ENCODE results near the gene PLXNB2.

The PLXNB2 gene, protein sequence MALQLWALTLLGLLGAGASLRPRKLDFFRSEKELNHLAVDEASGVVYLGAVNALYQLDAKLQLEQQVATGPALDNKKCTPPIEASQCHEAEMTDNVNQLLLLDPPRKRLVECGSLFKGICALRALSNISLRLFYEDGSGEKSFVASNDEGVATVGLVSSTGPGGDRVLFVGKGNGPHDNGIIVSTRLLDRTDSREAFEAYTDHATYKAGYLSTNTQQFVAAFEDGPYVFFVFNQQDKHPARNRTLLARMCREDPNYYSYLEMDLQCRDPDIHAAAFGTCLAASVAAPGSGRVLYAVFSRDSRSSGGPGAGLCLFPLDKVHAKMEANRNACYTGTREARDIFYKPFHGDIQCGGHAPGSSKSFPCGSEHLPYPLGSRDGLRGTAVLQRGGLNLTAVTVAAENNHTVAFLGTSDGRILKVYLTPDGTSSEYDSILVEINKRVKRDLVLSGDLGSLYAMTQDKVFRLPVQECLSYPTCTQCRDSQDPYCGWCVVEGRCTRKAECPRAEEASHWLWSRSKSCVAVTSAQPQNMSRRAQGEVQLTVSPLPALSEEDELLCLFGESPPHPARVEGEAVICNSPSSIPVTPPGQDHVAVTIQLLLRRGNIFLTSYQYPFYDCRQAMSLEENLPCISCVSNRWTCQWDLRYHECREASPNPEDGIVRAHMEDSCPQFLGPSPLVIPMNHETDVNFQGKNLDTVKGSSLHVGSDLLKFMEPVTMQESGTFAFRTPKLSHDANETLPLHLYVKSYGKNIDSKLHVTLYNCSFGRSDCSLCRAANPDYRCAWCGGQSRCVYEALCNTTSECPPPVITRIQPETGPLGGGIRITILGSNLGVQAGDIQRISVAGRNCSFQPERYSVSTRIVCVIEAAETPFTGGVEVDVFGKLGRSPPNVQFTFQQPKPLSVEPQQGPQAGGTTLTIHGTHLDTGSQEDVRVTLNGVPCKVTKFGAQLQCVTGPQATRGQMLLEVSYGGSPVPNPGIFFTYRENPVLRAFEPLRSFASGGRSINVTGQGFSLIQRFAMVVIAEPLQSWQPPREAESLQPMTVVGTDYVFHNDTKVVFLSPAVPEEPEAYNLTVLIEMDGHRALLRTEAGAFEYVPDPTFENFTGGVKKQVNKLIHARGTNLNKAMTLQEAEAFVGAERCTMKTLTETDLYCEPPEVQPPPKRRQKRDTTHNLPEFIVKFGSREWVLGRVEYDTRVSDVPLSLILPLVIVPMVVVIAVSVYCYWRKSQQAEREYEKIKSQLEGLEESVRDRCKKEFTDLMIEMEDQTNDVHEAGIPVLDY (N-terminal part only)

DNA sequence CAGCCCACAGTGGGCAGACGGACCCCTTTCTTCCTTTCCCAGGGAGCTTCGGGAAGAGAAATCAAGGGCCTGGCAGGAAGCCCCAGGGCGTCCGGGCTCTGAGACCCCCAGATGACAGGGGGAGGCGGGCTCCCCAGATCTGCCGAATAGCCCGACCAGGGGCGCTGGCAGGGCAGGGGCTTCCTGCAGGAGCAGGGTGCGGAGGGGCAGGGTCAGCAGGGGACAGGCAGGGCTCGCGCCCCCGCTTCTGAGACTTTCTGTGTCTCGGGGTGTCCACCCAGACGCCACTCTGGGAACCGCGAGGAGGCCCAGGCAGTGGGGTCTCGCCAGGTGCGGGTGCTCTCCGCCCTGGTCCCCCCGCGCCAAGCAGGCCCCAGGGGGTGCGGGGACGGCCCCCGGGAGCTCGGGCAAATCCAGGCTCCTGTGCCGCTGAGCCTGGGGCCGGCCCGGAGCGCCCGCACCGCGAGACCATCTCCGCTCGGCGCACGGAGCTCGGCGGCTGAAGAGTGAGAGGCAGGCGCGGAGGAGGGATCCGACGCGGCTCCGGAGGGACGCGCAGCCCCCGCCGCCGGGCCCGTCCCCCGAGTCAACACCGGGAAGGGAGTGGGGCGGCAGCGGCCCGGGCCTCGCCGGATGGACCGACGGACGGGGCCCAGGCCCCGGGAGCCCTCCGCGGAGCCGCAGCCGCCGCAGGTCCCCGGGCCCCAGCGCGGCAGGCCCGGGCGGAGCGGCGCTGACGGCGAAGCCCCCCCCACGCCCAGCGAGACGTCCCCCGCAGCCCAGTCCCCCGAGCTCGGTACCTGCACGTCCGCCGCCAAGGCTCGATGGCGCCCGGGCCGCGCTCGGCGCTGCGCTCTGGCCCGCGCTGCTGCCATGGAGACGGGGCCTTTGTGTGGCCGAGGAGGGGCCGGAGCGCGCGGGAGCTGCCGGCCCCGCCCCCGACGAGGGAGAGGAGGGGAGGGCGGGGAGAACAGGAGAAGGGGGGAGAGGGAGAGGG, at the start of gene PLXNB2:
TSS of gene PLXNB2 (minus strand) at position 894 of the 997 bp plus-strand sequence. CDS start 17,062 bp downstream, outside the sequence.
- Mint-ChIP-seq H3K27me3 (ENCODE audit: low read depth) (peaks cover 16% of the 10 kb centered on the region), H3K9me3 (no peaks in the 10 kb centered on the region), H3K36me3 (ENCODE audit: low read depth) (no peaks in the 10 kb centered on the region), H3K4me3 (peak within 1 kb of the TSS; percentile 70), H3K4me1 (ENCODE audit: low read depth) (peaks cover 9% of the 10 kb centered on the region), H3K27ac (no peak within 1 kb of the TSS)

DNA sequence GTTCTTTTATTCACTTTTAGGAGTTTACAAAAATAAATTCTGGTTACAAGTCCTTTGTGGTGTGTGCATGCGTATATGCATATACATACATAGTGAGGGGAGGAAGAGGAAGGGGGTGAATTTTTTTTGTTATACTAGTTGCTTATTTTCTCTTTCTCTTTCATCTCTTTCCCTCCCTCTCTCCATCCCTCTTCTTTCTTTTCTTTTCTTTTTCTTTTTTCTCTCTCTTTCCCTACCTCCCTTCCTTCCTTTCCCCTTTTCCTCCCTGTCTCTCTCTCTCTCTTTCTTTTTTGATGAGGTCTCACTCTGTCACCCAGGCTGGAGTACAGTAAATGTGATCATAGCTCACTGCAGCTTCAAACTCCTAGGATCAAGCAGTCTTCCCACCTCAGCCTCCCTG, 49.8 kb upstream of the PLXNB2 start:
- Mint-ChIP-seq H3K27ac (peak overlapping the region; percentile 32), H3K27me3 (ENCODE audit: low read depth) (no peaks in the 10 kb centered on the region), H3K36me3 (ENCODE audit: low read depth) (peaks cover 19% of the 10 kb centered on the region), H3K9me3 (no peaks in the 10 kb centered on the region), H3K4me3 (no peak overlapping the region), H3K4me1 (ENCODE audit: low read depth) (peaks cover 25% of the 10 kb centered on the region)

DNA sequence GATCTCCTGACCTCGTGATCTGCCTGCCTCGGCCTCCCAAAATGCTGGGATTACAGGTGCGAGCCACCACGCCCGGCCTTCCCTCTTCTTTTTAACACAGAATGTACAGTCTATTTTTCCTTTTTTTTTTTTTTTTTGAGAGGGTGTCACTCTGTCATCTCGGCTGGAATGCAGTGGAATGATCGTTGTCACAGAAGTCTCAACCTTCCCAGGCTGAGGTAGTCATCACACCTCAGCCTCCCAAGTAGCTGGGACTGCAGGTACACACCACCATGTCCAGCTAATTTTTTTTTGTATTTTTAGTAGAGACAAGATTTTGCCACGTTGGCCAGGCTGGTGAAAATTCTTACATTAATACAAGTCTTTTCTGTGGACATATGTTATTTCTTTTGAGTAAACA, 48.7 kb upstream of the PLXNB2 start:
- Mint-ChIP-seq H3K4me3 (no peak overlapping the region), H3K27ac (no peak overlapping the region), H3K36me3 (ENCODE audit: low read depth) (peaks cover 15% of the 10 kb centered on the region)

DNA sequence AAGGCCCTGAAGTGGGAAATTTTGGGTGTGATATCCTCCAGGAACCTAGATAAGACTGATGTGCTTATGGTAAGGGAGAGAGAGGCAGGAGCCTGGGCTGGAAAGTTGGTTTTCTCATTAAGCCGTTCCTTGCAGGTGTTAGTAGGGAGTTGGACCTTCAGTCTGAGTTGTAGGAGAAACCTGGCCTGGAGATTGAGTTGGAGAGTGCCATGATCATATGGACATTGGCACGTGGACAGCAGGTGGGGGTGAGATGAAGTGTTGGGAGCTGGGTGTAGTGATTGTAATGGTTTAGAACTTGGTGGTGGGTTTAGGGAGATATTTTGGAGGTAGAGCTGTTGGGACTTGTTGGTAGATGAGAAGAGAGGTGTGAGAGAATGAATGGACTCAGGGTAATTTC, 40.6 kb upstream of the PLXNB2 start:
- no peaks in the 10 kb centered on the region for H3K9me3 Mint-ChIP-seq
- no peaks in the 10 kb centered on the region for H3K27me3 Mint-ChIP-seq (ENCODE audit: low read depth)
- H3K4me3 Mint-ChIP-seq: no peak overlapping the region
- no peak overlapping the region for H3K27ac Mint-ChIP-seq
- H3K4me1 Mint-ChIP-seq (ENCODE audit: low read depth): peaks cover under 1% of the 10 kb centered on the region
- H3K36me3 Mint-ChIP-seq (ENCODE audit: low read depth): peaks cover 1% of the 10 kb centered on the region

More for the DNA sequence above, 48.7 kb upstream of the PLXNB2 start:
- no peaks in the 10 kb centered on the region for H3K27me3 Mint-ChIP-seq (ENCODE audit: low read depth)
- peaks cover 20% of the 10 kb centered on the region for H3K4me1 Mint-ChIP-seq (ENCODE audit: low read depth)
- no peaks in the 10 kb centered on the region for H3K9me3 Mint-ChIP-seq

DNA sequence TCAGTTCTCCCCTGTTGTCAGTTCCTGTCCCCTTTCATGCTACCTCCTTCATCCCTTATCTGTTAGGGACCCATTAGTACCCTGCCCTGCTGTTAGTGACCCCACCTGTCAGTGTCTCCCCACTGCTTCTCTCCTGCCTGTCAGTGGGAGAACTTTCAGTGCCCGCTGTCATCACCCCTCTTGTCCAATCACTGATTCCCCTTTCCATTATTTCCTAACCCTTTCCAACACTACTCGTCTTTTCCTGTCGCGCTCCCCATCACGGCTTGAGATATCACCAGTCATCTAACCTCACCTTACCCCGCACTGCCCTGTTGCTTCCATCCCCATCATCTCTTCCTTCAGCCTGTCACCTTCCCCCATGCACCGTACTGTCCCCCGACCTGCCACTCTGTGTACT, 39.7 kb upstream of the PLXNB2 start:
- no peak overlapping the region for H3K4me3 Mint-ChIP-seq
- H3K27ac Mint-ChIP-seq: no peak overlapping the region
- H3K4me1 Mint-ChIP-seq (ENCODE audit: low read depth): no peaks in the 10 kb centered on the region
- H3K27me3 Mint-ChIP-seq (ENCODE audit: low read depth): no peaks in the 10 kb centered on the region
- no peaks in the 10 kb centered on the region for H3K9me3 Mint-ChIP-seq
- H3K36me3 Mint-ChIP-seq (ENCODE audit: low read depth): no peaks in the 10 kb centered on the region

DNA sequence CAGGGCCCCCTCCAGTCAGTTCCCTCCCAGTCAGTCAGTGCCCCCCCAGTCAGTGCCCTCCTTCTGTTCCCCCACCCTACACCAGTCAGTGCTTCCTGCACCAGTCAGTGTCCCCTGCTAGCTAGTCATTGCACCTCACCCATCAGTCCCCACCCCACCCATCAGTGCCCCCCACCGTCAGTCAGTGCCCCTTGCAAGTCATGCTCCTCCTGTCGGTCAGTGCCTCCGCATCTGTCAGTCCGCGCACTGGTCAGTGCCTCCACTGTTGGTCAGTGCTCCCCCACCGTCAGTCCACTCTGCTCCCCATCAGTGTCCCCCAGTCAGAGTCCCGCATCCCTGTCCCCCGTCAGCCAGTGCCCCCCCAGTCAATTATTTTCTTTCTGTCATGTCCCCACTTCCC, 39.0 kb upstream of the PLXNB2 start:
- Mint-ChIP-seq H3K36me3 (ENCODE audit: low read depth) (no peaks in the 10 kb centered on the region), H3K9me3 (no peaks in the 10 kb centered on the region), H3K27me3 (ENCODE audit: low read depth) (no peaks in the 10 kb centered on the region), H3K4me1 (ENCODE audit: low read depth) (peaks cover 2% of the 10 kb centered on the region), H3K27ac (peak overlapping the region; percentile 52), H3K4me3 (peak overlapping the region; percentile 31)

DNA sequence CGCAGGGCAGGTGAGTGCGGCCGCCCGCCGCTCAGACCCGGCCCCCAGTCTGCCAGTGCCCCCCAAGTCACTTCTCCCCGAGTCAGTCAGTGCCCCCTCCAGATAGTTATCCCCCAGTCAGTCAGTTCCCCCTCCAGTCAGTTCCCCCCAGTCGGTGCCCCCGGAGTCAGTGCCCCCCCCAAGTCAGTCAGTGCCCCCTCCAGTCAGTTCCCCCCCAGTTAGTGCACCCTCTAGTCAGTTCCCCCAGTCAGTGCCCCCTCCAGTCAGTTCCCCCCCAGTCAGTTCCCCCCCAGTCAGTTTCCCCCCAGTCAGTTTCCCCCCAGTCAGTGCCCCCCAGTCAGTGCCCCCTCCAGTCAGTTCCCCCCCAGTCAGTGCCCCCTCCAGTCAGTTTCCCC, 36.1 kb upstream of the PLXNB2 start:
- no peaks in the 10 kb centered on the region for H3K27me3 Mint-ChIP-seq (ENCODE audit: low read depth)
- H3K4me1 Mint-ChIP-seq (ENCODE audit: low read depth): peaks cover 4% of the 10 kb centered on the region
- H3K9me3 Mint-ChIP-seq: no peaks in the 10 kb centered on the region
- H3K36me3 Mint-ChIP-seq (ENCODE audit: low read depth): no peaks in the 10 kb centered on the region
- no peak overlapping the region for H3K27ac Mint-ChIP-seq
- peak overlapping the region; percentile 60 for H3K4me3 Mint-ChIP-seq

DNA sequence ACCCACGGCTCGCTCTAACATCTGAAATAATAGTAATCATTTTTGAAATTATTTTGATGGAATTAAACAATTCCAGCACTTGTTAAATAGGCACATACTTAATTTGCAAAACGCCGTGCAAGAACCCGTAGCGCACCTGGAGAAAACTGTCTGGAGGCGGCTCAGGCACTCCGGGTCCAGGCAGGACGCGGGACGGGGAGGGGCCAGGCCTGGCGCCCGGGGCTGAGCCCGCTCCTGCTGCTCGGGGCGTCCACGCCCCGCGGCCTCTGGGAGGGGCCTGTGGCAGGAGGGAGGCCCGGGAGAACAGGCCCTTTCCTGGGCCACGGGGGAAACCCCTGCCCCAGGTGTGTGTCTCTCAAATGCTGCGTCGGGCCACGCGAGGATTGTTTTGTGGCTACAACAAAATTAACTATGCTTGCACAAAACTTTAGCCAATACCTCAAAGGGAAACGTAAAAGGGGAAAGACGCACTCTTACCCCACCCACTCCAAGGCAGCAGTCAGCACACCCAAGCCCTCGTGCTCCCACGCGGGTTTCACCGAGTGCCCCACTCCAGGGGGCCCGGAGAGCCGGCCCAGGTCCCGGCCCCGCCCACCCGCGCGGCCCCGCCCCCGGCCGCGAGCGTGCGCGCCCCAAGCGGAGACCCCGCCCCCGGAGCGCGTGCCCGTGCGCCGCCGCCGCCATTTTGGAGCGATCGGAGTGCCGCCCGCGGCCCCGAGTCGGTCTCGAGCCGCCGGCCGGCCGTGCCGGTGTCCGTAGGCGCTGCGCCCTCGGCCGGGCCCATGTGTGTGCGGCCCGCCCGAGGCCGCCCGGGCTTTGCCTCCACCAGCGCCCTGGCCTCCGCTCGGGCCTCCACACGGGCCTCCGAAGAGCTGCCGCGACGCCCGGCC, 35.5 kb upstream of the PLXNB2 start, which contains the start of gene PPP6R2:
TSS of gene PPP6R2 (plus strand) at position 677 of the 890 bp plus-strand sequence. CDS start 50,582 bp downstream, outside the sequence.
- Mint-ChIP-seq H3K27ac (peak within 1 kb of the TSS; percentile 85), H3K9me3 (no peaks in the 10 kb centered on the region), H3K4me1 (ENCODE audit: low read depth) (peaks cover 4% of the 10 kb centered on the region), H3K27me3 (ENCODE audit: low read depth) (no peaks in the 10 kb centered on the region), H3K4me3 (peak within 1 kb of the TSS; percentile 73), H3K36me3 (ENCODE audit: low read depth) (no peaks in the 10 kb centered on the region)

DNA sequence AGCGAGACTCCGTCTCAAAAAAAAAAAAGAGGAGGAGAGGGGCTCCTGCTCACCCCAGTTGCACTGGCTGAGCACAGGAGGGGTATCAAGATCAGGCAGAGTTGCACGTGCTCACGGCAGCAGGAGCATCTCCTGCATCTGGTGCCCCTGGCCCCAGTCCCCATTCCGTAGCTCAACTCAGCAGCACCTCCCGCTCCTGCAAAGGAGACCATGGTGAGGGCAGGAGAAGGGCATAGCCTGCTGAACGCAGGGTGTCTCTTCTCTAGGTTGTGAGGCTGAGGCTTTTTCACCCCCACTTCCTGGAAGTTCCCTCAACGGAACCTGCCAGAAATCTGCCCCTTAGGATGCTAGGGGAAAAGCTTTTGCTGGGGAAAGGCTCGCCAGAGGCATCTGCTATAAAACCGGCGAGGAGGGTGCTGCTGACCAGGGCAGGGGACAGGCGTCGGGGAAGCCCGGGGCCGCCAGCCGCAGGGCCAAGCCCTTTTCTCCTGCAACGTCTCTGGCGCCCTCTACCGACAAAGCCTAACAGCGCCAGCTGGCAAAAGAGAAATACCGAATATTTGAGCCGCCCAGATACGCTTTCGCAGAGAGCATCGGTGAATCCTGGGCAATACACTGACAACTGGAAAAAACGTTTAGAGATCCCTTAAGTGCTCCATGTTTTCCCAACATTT, 34.7 kb upstream of the PLXNB2 start:
- Mint-ChIP-seq H3K36me3 (ENCODE audit: low read depth) (no peaks in the 10 kb centered on the region), H3K27ac (peak overlapping the region; percentile 85), H3K27me3 (ENCODE audit: low read depth) (no peaks in the 10 kb centered on the region)

DNA sequence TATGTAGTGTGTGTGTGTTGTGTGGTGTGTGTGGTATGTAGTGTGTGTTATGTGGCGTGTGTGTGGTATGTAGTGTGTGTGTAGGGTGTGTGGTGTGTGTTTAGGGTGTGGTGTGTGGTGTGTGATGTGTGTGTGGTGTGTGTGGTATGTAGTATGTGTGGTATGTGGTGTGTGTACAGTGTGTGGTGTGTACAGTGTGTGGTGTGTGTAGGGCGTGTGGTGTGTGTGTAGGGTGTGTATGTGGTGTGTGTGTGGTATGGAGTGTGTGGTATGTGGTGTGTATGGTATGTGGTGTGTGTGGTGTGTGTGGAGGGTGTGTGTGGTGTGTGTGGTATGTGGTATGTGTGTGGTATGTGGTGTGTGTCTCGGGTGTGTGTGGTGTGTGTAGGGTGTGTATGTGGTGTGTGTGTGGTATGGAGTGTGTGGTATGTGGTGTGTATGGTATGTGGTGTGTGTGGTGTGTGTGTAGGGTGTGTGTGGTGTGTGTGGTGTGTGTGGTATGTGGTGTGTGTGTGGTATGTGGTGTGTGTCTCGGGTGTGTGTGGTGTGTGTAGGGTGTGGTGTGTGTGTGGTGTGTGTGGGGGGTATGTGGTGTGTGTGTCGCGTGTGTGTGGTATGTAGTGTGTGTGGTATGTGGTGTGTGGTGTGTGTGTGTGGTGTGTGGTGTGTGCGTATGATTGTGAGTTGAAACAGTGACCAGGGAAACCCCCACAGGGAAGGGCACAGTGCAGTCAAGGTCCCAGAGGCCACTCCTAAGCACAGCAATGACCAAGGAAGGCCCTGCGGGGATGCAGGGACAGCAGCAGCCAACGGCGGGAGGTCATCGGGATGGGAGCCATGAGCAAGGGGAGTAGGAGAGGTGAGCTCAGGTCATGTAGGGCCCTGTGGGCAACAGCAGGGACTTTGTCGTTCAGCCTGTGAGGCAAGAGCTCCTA, 32.8 kb upstream of the PLXNB2 start:
- Mint-ChIP-seq H3K4me3 (no peak overlapping the region), H3K9me3 (no peaks in the 10 kb centered on the region), H3K4me1 (ENCODE audit: low read depth) (peaks cover 4% of the 10 kb centered on the region), H3K27ac (no peak overlapping the region), H3K27me3 (ENCODE audit: low read depth) (no peaks in the 10 kb centered on the region), H3K36me3 (ENCODE audit: low read depth) (no peaks in the 10 kb centered on the region)

More for the DNA sequence above, 34.7 kb upstream of the PLXNB2 start:
- H3K4me1 Mint-ChIP-seq (ENCODE audit: low read depth): peaks cover 4% of the 10 kb centered on the region
- H3K9me3 Mint-ChIP-seq: no peaks in the 10 kb centered on the region
- H3K4me3 Mint-ChIP-seq: peak overlapping the region; percentile 73

DNA sequence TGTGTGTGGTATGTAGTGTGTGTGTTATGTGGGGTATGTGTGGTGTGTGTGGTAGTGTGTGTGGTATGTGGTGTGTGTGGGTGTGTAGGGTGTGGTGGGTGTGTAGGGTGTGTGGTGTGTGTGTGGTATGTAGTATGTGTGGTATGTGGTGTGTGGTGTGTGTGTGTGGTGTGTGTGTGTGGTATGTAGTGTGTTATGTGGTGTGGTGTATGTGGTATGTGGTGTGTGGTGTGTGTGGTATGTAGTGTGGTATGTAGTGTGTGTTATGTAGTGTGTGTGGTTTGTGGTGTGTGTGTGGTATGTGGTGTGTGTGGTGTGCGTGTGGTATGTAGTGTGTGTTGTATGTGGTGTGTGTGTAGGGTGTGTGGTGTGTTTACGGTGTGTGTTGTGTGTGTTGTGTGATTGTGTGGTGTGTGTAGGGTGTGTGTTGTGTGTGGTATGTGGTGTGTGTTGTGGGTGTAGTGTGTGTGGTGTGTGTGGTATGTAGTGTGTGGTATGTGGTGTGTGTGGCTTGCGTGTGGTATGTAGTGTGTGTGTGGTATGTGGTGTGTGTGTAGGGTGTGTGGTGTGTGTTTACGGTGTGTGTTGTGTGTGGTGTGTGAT, 31.5 kb upstream of the PLXNB2 start:
- no peak overlapping the region for H3K4me3 Mint-ChIP-seq
- H3K36me3 Mint-ChIP-seq (ENCODE audit: low read depth): no peaks in the 10 kb centered on the region
- H3K27ac Mint-ChIP-seq: no peak overlapping the region
- no peaks in the 10 kb centered on the region for H3K9me3 Mint-ChIP-seq
- peaks cover 4% of the 10 kb centered on the region for H3K4me1 Mint-ChIP-seq (ENCODE audit: low read depth)
- no peaks in the 10 kb centered on the region for H3K27me3 Mint-ChIP-seq (ENCODE audit: low read depth)
